HCT116 (cell line): ENCODE results near the gene WDR5. TPM values are rescaled to one million over a fixed set of nuclear protein-coding genes. Genes with fewer than 3 reads are reported as not detected.

Source experiments
- ATAC-seq: fragments of 200-7000 bp; cut with Tn5 transposase; 2 replicates; pipeline ENCODE4 v1.9.1; 2020; ENCODE audit warnings: mild to moderate bottlenecking, moderate library complexity
- BruUV-seq: library from RNA; stranded (reverse); fragments of 400-500 nt; replicated peaks from 2 replicates; lab custom pipeline; 2021; lab: Mats Ljungman, UMichigan
- CTCF ChIA-PET: fragments of 300-600 bp; sonication (Branson Sonifier 250); formaldehyde crosslinking; loops from one replicate; lab custom pipeline; 2021; ENCODE audit warnings: antibody characterized with exemption; lab: Charles Lee
- POLR2A ChIA-PET: fragments of 300-600, 350-600 bp; sonication (Branson Sonifier 250); formaldehyde crosslinking; loops from one replicate; lab custom pipeline; 2021; ENCODE audit warnings: antibody characterized with exemption; lab: Charles Lee
- RAD21 ChIA-PET, 2 experiments: fragments of 300-600 bp; sonication (Branson Sonifier 250); formaldehyde crosslinking; loops; one replicate each; lab custom pipeline; 2023; ENCODE audit warnings: low total read pairs in 2 of 2; ENCODE audit not compliant: uncharacterized antibody in 2 of 2, unreplicated experiment in 2 of 2, low non-redundant PET in 1 of 2; lab: Charles Lee
- DNase-seq: peaks from one replicate; pipeline ENCODE4 v3.0.0-alpha.2; 2010; ENCODE audit warnings: low read depth, low spot score
- H2AFZ ChIP-seq: fragments of 200-600 bp; shearing (Covaris generic), sonication (generic); 2 replicates; pipeline ENCODE4 v1.6.1; 2017; ENCODE audit warnings: low read depth, mixed run types, mixed read lengths, antibody characterized with exemption, low read length; ENCODE audit not compliant: poor library complexity, severe bottlenecking
- H3K27ac ChIP-seq: 2 replicates; pipeline ENCODE4 v1.5.1; 2012; ENCODE audit warnings: low read depth, low read length
- H3K27me3 ChIP-seq: fragments of 200-600 bp; sonication (generic); 2 replicates; pipeline ENCODE4 v1.6.1; 2016; ENCODE audit warnings: mixed run types, low read length, mixed read lengths; ENCODE audit not compliant: insufficient read depth
- H3K36me3 ChIP-seq, 2 experiments: fragments of 200-500 bp in 1 of 2; fragments of 200-600 bp in 1 of 2; sonication (Bioruptor generic) in 1 of 2; sonication (generic) in 1 of 2; 2 replicates each; pipeline versions ENCODE4 v1.5.1 to v1.6.1; 2014 to 2016; ENCODE audit warnings: low read length in 2 of 2, inconsistent platforms in 1 of 2, mixed read lengths in 1 of 2, mixed run types in 1 of 2; ENCODE audit not compliant: insufficient read depth in 2 of 2, control insufficient read depth in 1 of 2
- H3K4me1 ChIP-seq, 2 experiments: fragments of 200-600 bp in 1 of 2; sonication (generic) in 1 of 2; 2 replicates each; pipeline versions ENCODE4 v1.5.1 to v1.6.1; 2012 to 2017; ENCODE audit warnings: low read length in 2 of 2, inconsistent platforms in 1 of 2, mild to moderate bottlenecking in 1 of 2, mixed read lengths in 1 of 2, mixed run types in 1 of 2, moderate library complexity in 1 of 2; ENCODE audit not compliant: insufficient read depth in 2 of 2, control insufficient read depth in 1 of 2
- H3K4me2 ChIP-seq: fragments of 200-600 bp; sonication (generic); 2 replicates; pipeline ENCODE4 v1.6.1; 2017; ENCODE audit warnings: mixed run types, low read length, mixed read lengths
- H3K4me3 ChIP-seq, 2 experiments: fragments of 200-600 bp in 1 of 2; sonication (generic) in 1 of 2; replicated peaks in 1 of 2; 2 replicates each; pipeline ENCODE4 v1.5.1; 2011 to 2016; ENCODE audit warnings: low read length in 2 of 2, control low read depth in 1 of 2, low read depth in 1 of 2, mild to moderate bottlenecking in 1 of 2, mixed read lengths in 1 of 2, mixed run types in 1 of 2
- H3K79me2 ChIP-seq: fragments of 200-600 bp; sonication (generic); 2 replicates; pipeline ENCODE4 v1.6.1; 2017; ENCODE audit warnings: mild to moderate bottlenecking, mixed run types, low read length, moderate library complexity, mixed read lengths; ENCODE audit not compliant: insufficient read depth
- H3K9ac ChIP-seq: fragments of 200-600 bp; sonication (generic); 2 replicates; pipeline ENCODE4 v1.6.1; 2016; ENCODE audit warnings: low read length, mixed read lengths
- H3K9me2 ChIP-seq: fragments of 200-600 bp; sonication (generic), shearing (Covaris generic); 2 replicates; pipeline ENCODE4 v1.6.1; 2017; ENCODE audit warnings: mixed run types, mild to moderate bottlenecking, moderate library complexity; ENCODE audit not compliant: insufficient read depth
- H3K9me3 ChIP-seq, 2 experiments: fragments of 200-500 bp in 1 of 2; fragments of 200-600 bp in 1 of 2; sonication (Bioruptor generic) in 1 of 2; sonication (generic) in 1 of 2; 2 replicates each; pipeline ENCODE4 v1.6.1; 2014 to 2017; ENCODE audit warnings: low read length in 2 of 2, mixed read lengths in 2 of 2, inconsistent platforms in 1 of 2, low read depth in 1 of 2, mild to moderate bottlenecking in 1 of 2, mixed run types in 1 of 2, moderate library complexity in 1 of 2; ENCODE audit not compliant: control insufficient read depth in 1 of 2, insufficient read depth in 1 of 2
- H4K20me1 ChIP-seq: fragments of 200-600 bp; sonication (generic), shearing (Covaris generic); 2 replicates; pipeline ENCODE4 v1.6.1; 2017; ENCODE audit warnings: mixed run types, mild to moderate bottlenecking, moderate library complexity; ENCODE audit not compliant: insufficient read depth
- ATF3 ChIP-seq: IDR thresholded peaks from 2 replicates; pipeline ENCODE4 v1.6.1; 2012
- CTCF ChIP-seq, 3 experiments: fragments of 200-600 bp in 1 of 3; sonication (generic) in 1 of 3; IDR thresholded peaks in 2 of 3; conservative IDR thresholded peaks in 1 of 3; 2 replicates each; pipeline ENCODE4 v1.5.1; 2012 to 2017; ENCODE audit warnings: low read depth in 2 of 3, low read length in 2 of 3, antibody characterized with exemption in 1 of 3, borderline replicate concordance in 1 of 3, control low read depth in 1 of 3, mild to moderate bottlenecking in 1 of 3, mixed read lengths in 1 of 3, mixed run types in 1 of 3, moderate library complexity in 1 of 3; ENCODE audit not compliant: insufficient read depth in 1 of 3
- ELF1 ChIP-seq: IDR thresholded peaks from 2 replicates; pipeline ENCODE4 v1.6.1; 2012; ENCODE audit warnings: low read depth, borderline replicate concordance
- FOSL1 ChIP-seq: IDR thresholded peaks from 2 replicates; pipeline ENCODE4 v1.6.1; 2012; ENCODE audit warnings: low read depth
- JUND ChIP-seq: IDR thresholded peaks from 2 replicates; pipeline ENCODE4 v1.6.1; 2012
- MAX ChIP-seq: IDR thresholded peaks from 2 replicates; pipeline ENCODE4 v1.6.1; 2012
- RAD21 ChIP-seq: IDR thresholded peaks from 2 replicates; pipeline ENCODE4 v1.6.1; 2012; ENCODE audit warnings: low read depth, mild to moderate bottlenecking
- SIN3A ChIP-seq: IDR thresholded peaks from 2 replicates; pipeline ENCODE4 v1.6.1; 2012; ENCODE audit warnings: low read depth
- SP1 ChIP-seq: IDR thresholded peaks from 2 replicates; pipeline ENCODE4 v1.6.1; 2012; ENCODE audit warnings: low read depth
- SRF ChIP-seq: IDR thresholded peaks from 2 replicates; pipeline ENCODE4 v1.6.1; 2012; ENCODE audit warnings: low read depth
- intact Hi-C: fragments of 100-400 bp; cut with micrococcal nuclease; formaldehyde crosslinking; loops from 2 replicates; pipeline ENCODE4 v1.10.0; 2022
- total RNA-seq: library from RNA; stranded (reverse); gene quantifications from one replicate; pipeline ENCODE4 v1.2.1, GENCODE V29; 2021; ENCODE audit not compliant: unreplicated experiment

WDR5 gene
- total RNA-seq, 1 experiment from 2014 or later, result 55.8 TPM

- Histone ChIP-seq H3K4me3 (no peak overlapping the region), H4K20me1 (no peaks in the 10 kb centered on the region; the same call in 1 of the 2 replicates), H3K27ac (no peak overlapping the region), H3K4me1 (no peaks in the 10 kb centered on the region), H3K9me3 (no peaks in the 10 kb centered on the region), H3K9me2 (no peaks in the 10 kb centered on the region), H3K27me3 (no peaks in the 10 kb centered on the region), H3K9ac (no peak overlapping the region), H3K36me3 (peaks cover 47 to 68% of the 10 kb centered on the region in 2 experiments), H3K4me2 (no peak overlapping the region), H3K79me2 (peaks cover 59% of the 10 kb centered on the region), H2AFZ (no peak overlapping the region)
- POLR2A ChIA-PET, result interaction anchor here (1.2 kb wide), 1 partner anchor 20 kb away, joined by 4 read pairs; the partner anchor contains the start of gene RNU6ATAC
- CTCF ChIA-PET, result no interaction called here
- DNase-seq, result no peak
- RAD21 ChIA-PET, result no interaction called here
- intact Hi-C loops, result no loop called here
- ATAC-seq, result no peak
- TF ChIP-seq SRF, result no peak
- no peak for TF ChIP-seq SP1
- TF ChIP-seq ELF1, result no peak
- no peak for TF ChIP-seq MAX
- no peak for TF ChIP-seq FOSL1
- no peak for TF ChIP-seq SIN3A
- no peak for TF ChIP-seq CTCF (IDR thresholded peaks at IDR 0.05 in 2 of 3, conservative IDR thresholded peaks at IDR 0.05 in 1 of 3; ENCODE audit: borderline replicate concordance in 1 of 3, insufficient read depth in 1 of 3, low read depth in 2 of 3, low read length in 2 of 3)
- no peak for TF ChIP-seq ATF3
- TF ChIP-seq RAD21, result no peak
- TF ChIP-seq JUND, result no peak
- no TSS peak for BruUV-seq
Measured at GRCh38 chr9:134144801-134145200, 8.9 kb downstream of the WDR5 start.
